Aorta (tissue), 5 donors: ENCODE measurements around the gene PGAP3. TPM values are rescaled to one million over a fixed set of nuclear protein-coding genes. Genes with fewer than 3 reads are reported as not detected.

Experiments
- ATAC-seq: fragments of 200-7000 bp; cut with Tn5 transposase; one replicate; pipeline ENCODE4 v1.9.1; 2022; ENCODE audit warnings: moderate library complexity; ENCODE audit not compliant: low FRiP score
- DNase-seq, 2 donors: peaks; one replicate each; pipeline ENCODE4 v3.0.0-alpha.2; 2020
- H3K27ac ChIP-seq, 2 donors: one replicate each; pipeline ENCODE4 v1.5.1; 2013; ENCODE audit warnings: low read length in 2 of 2, mild to moderate bottlenecking in 2 of 2, moderate library complexity in 2 of 2, control low read depth in 1 of 2, inconsistent platforms in 1 of 2, low read depth in 1 of 2
- H3K27me3 ChIP-seq, 2 donors: one replicate each; pipeline ENCODE4 v1.6.1; 2013; ENCODE audit warnings: control low read depth in 1 of 2, low read length in 1 of 2, mild to moderate bottlenecking in 1 of 2, moderate library complexity in 1 of 2; ENCODE audit not compliant: insufficient read depth in 2 of 2, control insufficient read depth in 1 of 2
- H3K36me3 ChIP-seq, 2 donors: one replicate each; pipeline ENCODE4 v1.6.1; 2013; ENCODE audit warnings: control low read depth in 1 of 2, low read length in 1 of 2, mild to moderate bottlenecking in 1 of 2; ENCODE audit not compliant: insufficient read depth in 2 of 2, control insufficient read depth in 1 of 2
- H3K4me1 ChIP-seq, 2 donors: one replicate each; pipeline ENCODE4 v1.6.1; 2013; ENCODE audit warnings: low read length in 2 of 2, control low read depth in 1 of 2, mild to moderate bottlenecking in 1 of 2, moderate library complexity in 1 of 2; ENCODE audit not compliant: insufficient read depth in 2 of 2, control insufficient read depth in 1 of 2
- H3K4me3 ChIP-seq, 2 donors: one replicate each; pipeline ENCODE4 v1.5.1; 2013; ENCODE audit warnings: low read length in 2 of 2, control low read depth in 1 of 2, mild to moderate bottlenecking in 1 of 2
- H3K9me3 ChIP-seq: one replicate; pipeline ENCODE4 v1.6.1; 2013; ENCODE audit warnings: mild to moderate bottlenecking, low read length; ENCODE audit not compliant: control insufficient read depth
- WGBS, 2 donors: extraction: QIAGEN DNeasy Blood & Tissue Kit; methylation state at CpG; one replicate each; pipeline ENCODE4 v1.1.7; 2013; 5-methylcytosine and 5-hydroxymethylcytosine counted together
- intact Hi-C, 2 donors: fragments of 100-400 bp; cut with DNase I; formaldehyde crosslinking; loops; one replicate each; pipeline versions ENCODE4 v1.14.2 to v1.15.0; 2022
- polyA plus RNA-seq, 2 donors: library from polyadenylated mRNA; stranded (reverse); fragments of 200-250 nt; gene quantifications; one replicate each; pipeline ENCODE4 v1.2.3, GENCODE V29; 2013
- total RNA-seq, 2 donors: library from RNA; stranded (reverse); fragmentation: NEBNext Ultra II Directional; extraction: Animal tissue kit (Norgen Biotek cat#: 25700); gene quantifications; one replicate each; pipeline ENCODE4 v1.2.1, GENCODE V29; 2021
- donor health status: healthy with polysubstance abuse.
- donor health status: Bipolar disorder and iron deficiency.
- donor health status: DM: no; HTN: no; CAD: no.
- donor health status: DM: no; HTN: no; CAD: no.
- donor health status: DM: yes; HTN: yes; CAD: no.

PGAP3 gene
- total and polyA plus RNA-seq, 4 donors: 13.3 to 25.5 (median 22.0) TPM

DNA sequence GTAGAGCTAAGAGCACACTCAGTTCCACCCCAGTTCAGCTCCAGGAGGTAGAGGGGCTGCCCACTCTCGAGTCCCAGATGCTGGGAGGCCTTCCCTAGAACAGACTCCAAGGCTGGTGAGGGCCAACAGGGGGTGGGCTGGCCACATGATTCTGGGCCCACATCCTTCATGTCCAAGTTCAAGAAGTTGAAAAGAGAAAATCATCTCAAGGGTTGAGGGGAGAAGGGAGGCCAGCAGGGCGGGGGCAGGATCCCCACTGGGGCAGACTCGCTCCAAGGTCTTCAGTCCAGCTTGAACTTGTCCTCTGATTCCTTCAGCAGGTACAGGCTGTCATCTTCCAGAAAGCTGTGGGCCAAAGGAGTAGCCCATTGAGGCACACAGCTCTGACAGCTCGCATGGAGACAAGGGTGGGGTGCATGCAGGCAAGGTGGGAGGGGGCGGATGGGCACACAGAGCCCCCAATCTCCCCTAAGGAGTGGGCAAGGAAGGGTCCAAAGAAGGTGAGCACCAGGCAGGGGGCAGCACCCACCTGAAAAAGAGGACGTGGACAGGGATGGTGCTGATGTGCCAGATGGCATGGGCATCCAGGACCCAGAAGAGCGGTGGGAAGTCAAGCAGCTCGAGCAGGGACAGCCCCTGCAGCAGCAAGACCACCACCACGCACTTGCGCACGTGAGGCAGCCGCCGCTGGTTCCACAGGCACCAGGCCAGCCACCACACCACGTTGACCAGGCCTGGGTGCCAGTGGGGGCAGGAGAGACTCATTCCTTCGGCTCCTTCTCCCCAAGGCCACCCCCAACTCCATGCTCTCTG is 15.1 kb downstream of the PGAP3 start:
- DNase-seq: no peak
- Histone ChIP-seq H3K36me3 (no peaks in the 10 kb centered on the region), H3K27me3 (no peaks in the 10 kb centered on the region), H3K4me1 (peaks cover 0 to 3% of the 10 kb centered on the region in 2 donors), H3K9me3 (no peaks in the 10 kb centered on the region), H3K27ac (no peak overlapping the region), H3K4me3 (no peak overlapping the region)
- intact Hi-C loops: loop anchor here (5.0 kb wide), 2 partner anchors 35 to 50 kb away; partner anchors contain the start of gene STARD3 (in 1 of the 2)
- no peak for ATAC-seq
- WGBS, 2 donors: 77 to 80% methylated on average over 15 of the region's 15 CpGs

- intact Hi-C loops: loop anchor here (5.0 kb wide), 2 partner anchors 35 to 50 kb away; partner anchors contain the start of gene STARD3 (in 1 of the 2)
- no peak overlapping the region for H3K4me3 ChIP-seq
- no peak for ATAC-seq
- H3K27me3 ChIP-seq: no peaks in the 10 kb centered on the region
- no peak for DNase-seq
- H3K36me3 ChIP-seq: no peaks in the 10 kb centered on the region
- H3K27ac ChIP-seq: no peak overlapping the region
- no peaks in the 10 kb centered on the region for H3K9me3 ChIP-seq
- H3K4me1 ChIP-seq: peaks cover 0 to under 1% of the 10 kb centered on the region in 2 donors
- 24 to 27% methylated on average over 19 of the region's 19 CpGs for WGBS, 2 donors
Observed at GRCh38 chr17:39671651-39672521, 16.0 kb downstream of the PGAP3 start.

GRCh38 chr17:39670746-39671145 is 17.1 kb downstream of the PGAP3 start:
- intact Hi-C loops: loop anchor here (5.0 kb wide), 2 partner anchors 33 to 48 kb away; partner anchors contain the start of gene STARD3 (in 1 of the 2)
- Histone ChIP-seq H3K27ac (no peak overlapping the region), H3K4me1 (no peaks in the 10 kb centered on the region), H3K27me3 (no peaks in the 10 kb centered on the region), H3K4me3 (no peak overlapping the region), H3K36me3 (no peaks in the 10 kb centered on the region), H3K9me3 (no peaks in the 10 kb centered on the region)
- ATAC-seq (no peak), DNase-seq (no peak)
- WGBS, 2 donors: 73 to 85% methylated on average over 4 of the region's 4 CpGs

DNA sequence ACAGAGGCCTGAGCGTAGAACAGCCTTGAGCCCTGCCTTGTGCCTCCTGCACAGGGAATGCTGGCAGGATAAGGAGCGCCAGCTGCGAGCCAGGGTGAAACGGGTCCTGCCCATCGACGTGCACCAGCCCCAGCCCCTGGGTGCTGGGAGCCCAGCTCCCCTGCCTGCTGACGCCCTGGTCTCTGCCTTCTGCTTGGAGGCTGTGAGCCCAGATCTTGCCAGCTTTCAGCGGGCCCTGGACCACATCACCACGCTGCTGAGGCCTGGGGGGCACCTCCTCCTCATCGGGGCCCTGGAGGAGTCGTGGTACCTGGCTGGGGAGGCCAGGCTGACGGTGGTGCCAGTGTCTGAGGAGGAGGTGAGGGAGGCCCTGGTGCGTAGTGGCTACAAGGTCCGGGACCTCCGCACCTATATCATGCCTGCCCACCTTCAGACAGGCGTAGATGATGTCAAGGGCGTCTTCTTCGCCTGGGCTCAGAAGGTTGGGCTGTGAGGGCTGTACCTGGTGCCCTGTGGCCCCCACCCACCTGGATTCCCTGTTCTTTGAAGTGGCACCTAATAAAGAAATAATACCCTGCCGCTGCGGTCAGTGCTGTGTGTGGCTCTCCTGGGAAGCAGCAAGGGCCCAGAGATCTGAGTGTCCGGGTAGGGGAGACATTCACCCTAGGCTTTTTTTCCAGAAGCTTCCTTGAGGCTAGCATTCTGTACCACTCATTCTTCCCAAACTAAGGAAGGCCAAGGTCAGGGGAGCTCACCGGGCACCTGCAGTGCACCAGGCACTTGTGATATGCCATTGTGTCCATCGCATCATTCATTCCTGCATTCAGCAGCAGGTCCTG is 17.7 kb downstream of the PGAP3 start:
- H3K4me3 ChIP-seq: no peak overlapping the region
- DNase-seq (no peak), ATAC-seq (no peak)
- no peaks in the 10 kb centered on the region for H3K4me1 ChIP-seq
- no peaks in the 10 kb centered on the region for H3K27me3 ChIP-seq
- intact Hi-C loops: loop anchor here (5.0 kb wide), 4 partner anchors 32 to 57 kb away; partner anchors contain the start of genes ERBB2 (in 2 of the 2) and STARD3 (in 1 of the 2)
- H3K9me3 ChIP-seq: no peaks in the 10 kb centered on the region
- H3K36me3 ChIP-seq: no peaks in the 10 kb centered on the region
- 91% methylated on average over 19 to 23 of the region's 23 CpGs for WGBS, 2 donors
- no peak overlapping the region for H3K27ac ChIP-seq

DNA sequence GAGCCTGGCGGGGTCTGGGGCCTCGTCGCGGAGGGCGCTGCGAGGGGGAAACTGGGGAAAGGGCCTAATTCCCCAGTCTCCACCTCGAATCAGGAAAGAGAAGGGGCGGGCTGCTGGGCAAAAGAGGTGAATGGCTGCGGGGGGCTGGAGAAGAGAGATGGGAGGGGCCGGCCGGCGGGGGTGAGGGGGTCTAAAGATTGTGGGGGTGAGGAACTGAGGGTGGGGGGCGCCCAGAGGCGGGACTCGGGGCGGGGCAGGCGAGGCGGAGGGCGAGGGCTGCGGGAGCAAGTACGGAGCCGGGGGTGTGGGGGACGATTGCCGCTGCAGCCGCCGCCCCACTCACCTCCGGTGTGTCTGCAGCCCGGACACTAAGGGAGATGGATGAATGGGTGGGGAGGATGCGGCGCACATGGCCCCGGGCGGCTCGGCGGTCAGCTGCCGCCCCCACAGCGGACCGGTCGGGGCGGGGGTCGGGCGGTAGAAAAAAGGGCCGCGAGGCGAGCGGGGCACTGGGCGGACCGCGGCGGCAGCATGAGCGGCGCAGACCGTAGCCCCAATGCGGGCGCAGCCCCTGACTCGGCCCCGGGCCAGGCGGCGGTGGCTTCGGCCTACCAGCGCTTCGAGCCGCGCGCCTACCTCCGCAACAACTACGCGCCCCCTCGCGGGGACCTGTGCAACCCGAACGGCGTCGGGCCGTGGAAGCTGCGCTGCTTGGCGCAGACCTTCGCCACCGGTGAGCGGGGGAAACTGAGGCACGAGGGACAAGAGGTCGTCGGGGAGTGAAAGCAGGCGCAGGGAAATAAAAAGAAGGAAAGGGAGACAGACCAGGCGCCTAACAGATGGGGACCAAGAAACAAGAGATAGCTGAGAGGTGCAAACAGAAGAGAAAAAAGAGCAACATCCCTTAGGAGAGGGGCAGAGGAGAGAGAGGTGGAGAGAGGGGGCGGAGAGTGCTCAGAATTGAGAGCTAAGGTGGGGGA is 19.6 kb downstream of the PGAP3 start, which contains the start of gene PNMT:
TSS of gene PNMT (plus strand) at position 509 of the 980 bp plus-strand sequence. CDS start at position 532, 23 bp downstream.
- Histone ChIP-seq H3K27ac (peak within 1 kb of the TSS in 1 of 2 donors; percentile 15), H3K27me3 (no peaks in the 10 kb centered on the region), H3K9me3 (no peaks in the 10 kb centered on the region), H3K36me3 (no peaks in the 10 kb centered on the region), H3K4me1 (no peaks in the 10 kb centered on the region), H3K4me3 (no peak within 1 kb of the TSS)
- 11 to 13% methylated on average over 74 to 85 of the region's 85 CpGs for WGBS, 2 donors
- DNase-seq (peak; percentile 80 to 93), ATAC-seq (no peak)
- intact Hi-C loops: loop anchor here (2.0 to 5.0 kb wide), 3 partner anchors 34 to 59 kb away; partner anchors contain the start of gene ERBB2 (in 2 of the 2)

GRCh38 chr17:39667262-39667944 is 20.5 kb downstream of the PGAP3 start:
- ATAC-seq (no peak), DNase-seq (no peak)
- intact Hi-C loops: loop anchor here (2.0 to 5.0 kb wide), 3 partner anchors 35 to 60 kb away; partner anchors contain the start of gene ERBB2 (in 2 of the 2)
- H3K4me1 ChIP-seq: no peaks in the 10 kb centered on the region
- 36 to 38% methylated on average over 41 to 49 of the region's 49 CpGs for WGBS, 2 donors
- no peak overlapping the region for H3K4me3 ChIP-seq
- H3K36me3 ChIP-seq: no peaks in the 10 kb centered on the region
- H3K9me3 ChIP-seq: no peaks in the 10 kb centered on the region
- no peaks in the 10 kb centered on the region for H3K27me3 ChIP-seq
- peak overlapping the region in 1 of 2 donors; percentile 15 for H3K27ac ChIP-seq
